HG02571 (cell line): ENCODE results near the gene PLEKHJ1.
"Not testable (repeated sequence)": the region's sequence is repeated elsewhere in the genome, so short reads cannot be mapped to it uniquely, and the experiment has no call there.

Experiments used
- ATAC-seq: cut with Tn5 transposase; IDR thresholded peaks from one replicate; pipeline ENCODE4 v1.9.1; 2021; ENCODE audit warnings: mild to moderate bottlenecking, moderate library complexity; ENCODE audit not compliant: unreplicated experiment

The PLEKHJ1 gene

DNA sequence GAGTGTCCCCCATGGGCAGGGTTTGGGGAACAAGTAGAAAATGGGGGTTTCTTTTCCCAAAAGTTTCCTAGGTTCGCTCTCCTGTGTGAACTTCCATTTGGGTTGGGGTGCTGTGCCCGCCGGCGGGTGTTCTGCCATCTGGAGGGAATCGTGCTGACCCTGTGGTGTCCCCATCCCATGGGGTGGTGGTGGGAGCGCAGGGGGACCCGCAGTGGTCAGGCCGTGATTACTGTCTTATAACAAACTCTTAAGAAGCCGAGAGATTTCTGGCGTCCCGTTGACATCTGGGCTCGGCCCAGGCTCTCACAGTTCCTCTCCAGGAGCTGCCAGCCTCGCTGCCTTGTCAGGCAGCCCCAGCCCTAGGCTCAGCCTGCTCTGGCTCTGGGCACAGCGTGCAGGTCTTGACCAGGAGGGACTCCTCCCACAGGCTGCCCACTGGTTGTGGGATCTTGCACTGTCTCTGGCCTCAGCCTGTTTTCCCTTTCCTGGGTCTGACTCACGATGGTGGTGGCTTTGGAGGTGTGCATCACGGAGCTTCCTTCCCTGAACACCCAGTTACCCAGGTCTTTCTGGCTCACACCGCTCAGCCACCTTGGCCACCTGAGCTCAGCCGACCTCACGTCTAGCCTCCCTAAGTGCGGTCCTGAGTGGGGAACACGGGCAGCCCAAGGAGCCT, 34.5 kb downstream of the PLEKHJ1 start:
- no peak for ATAC-seq

DNA sequence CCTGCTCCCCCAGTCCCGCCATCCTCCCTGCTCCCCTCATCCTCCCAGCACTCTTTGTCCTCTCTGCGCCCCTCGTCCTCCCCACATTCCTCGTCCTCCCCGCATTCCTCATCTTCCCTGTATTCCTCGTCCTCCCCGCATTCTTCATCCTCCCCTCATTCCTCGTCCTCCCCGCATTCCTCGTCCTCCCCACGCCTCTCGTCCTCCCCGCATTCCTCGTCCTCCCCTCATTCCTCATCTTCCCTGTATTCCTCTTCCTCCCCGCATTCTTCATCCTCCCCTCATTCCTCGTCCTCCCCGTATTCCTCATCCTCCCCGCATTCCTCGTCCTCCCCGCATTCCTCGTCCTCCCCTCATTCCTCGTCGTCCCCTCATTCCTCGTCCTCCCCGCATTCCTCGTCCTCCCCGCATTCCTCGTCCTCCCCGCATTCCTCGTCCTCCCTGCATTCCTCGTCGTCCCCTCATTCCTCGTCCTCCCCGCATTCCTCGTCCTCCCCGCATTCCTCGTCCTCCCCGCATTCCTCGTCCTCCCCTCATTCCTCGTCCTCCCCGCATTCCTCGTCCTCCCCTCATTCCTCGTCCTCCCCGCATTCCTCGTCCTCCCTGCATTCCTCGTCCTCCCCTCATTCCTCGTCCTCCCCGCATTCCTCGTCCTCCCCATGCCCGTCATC, 35.4 kb downstream of the PLEKHJ1 start:
- ATAC-seq = not testable (repeated sequence)

DNA sequence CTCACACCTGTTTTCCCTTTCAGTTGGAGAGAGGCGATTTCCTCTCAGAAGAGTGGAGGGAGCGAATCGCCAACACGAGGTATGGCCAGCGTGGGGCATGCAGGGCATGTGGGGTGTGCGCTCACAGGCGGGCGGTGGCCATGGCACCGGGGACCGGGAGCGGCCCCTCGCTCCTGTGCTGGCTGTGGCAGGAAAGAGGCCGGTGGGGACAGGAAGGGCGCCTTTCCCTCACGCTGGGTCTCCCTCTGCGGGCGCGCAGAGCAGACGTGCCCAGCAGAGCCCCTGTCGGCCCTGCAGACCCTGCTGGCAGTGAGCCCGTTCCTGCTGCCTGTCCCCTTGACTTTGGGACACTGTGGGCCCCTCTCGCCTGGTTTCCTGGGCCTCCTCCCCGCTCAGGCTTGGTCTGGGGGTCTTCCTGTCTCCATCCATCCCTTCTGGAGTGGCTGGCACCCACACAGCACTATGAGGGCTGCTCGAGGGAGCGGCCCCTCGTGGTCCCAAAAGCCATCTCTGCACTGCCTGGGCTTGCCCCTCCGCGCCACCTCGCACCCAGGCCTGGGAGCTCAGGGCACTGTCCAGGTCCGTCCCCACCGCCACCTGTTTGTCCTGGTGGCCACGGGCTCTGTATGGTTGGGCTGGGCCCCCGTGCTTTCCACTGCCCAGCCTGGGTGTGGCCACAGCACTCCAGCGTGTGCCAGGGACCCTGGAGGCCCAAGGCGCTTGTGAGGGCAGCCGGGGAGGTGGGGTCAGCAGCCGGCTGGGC, 36.1 kb downstream of the PLEKHJ1 start:
- no peak for ATAC-seq

DNA sequence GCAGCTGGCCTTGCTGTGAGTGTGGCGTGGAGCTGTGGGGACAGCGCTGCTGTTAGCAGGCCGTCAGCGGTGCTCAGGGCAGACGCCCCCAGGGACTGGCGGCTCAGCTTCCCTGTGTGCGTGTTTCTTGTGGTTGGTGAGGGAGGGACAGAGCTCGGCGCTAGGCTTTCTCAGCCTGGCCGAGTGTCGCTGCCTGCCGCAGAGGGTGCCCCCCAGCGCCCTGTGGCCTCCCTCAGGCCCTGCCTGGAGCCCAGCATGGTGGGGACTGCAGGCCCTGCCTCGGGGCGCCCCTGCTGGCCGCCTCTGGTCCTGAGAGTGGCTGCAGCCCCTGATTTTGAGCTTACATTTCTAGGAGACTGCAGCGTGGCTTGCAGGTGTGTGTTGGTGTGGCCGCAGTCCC, 36.9 kb downstream of the PLEKHJ1 start:
- no peak for ATAC-seq

DNA sequence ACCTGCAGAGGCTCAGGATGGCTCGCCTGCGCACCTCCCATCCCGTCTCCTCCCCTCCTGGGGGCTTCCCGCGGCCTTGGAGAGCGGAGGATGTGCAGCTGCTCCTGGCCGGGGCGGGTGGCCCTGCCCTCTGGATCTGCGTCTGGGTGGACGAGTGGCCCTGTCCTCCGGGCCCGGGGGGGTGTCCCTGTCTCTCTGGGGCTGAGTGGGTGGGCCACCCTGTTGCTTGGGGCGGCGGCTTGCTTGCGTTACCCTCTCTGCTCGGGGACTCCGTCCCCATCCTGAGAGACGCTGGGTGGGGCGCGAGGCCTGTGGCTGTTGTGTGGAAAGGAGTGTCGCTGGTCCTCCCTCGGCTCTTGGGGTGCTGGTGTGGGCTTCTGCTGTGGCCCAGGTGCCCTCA, 37.8 kb downstream of the PLEKHJ1 start:
- no peak for ATAC-seq

DNA sequence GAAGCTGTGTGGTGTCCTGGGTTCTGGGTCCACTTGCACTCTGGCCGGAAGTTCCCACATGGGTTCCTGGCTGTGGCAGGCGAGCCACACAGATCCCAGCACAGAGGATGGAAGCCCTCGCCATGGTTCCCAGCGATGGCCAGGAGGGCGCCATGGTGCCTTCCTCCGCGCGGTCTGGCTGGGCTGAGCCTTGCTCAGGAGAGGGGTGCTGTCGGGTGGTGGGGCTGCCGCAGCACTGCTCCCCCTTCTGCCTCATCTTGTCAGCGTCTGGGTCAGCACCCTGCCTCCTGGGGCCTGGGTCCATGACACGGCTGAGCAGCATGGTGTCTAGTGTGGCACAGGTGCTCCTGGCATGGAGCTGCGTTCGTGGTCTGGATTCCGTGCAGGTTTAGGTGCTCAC, 38.9 kb downstream of the PLEKHJ1 start:
- no peak for ATAC-seq

DNA sequence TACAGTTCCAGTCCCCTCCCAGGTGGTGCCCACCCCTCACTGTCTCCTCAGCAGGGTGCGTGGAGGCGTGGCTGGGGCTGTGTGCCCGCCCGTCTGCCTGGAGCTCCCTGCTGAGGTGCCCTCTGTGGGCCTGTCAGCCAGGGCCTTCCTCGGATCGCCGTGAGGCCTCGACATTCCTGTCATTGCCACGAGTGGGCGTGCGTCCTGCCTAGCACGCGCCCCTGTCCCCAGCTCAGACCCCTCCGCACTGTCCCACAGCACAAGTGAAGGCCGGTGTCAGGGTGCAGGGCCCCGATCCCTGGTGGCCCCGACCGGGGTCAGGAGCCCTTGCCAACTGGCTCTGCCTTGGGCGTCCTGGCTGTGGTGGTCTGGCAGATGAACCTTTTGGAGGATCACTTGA, 40.2 kb downstream of the PLEKHJ1 start:
- no peak for ATAC-seq

DNA sequence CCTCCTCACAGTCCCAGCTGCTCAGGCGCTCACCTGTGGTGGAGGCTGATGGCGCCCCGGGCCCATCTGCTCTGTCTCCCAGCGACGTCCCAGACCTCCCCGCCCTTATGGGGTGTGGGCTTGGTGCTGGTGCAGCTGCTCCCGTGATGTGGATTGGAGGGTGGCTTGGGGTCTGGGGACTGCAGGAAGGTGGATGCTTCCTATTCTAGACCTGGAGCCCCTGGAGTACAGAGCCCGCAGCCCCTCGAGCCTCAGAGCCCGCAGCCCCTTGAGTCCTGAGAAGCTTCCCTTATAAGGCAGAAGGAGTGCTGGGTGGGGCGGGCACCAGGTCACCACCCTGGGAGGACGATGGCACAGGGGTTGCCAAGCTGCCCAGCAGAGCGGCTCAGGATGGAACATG, 40.8 kb downstream of the PLEKHJ1 start:
- ATAC-seq = no peak

DNA sequence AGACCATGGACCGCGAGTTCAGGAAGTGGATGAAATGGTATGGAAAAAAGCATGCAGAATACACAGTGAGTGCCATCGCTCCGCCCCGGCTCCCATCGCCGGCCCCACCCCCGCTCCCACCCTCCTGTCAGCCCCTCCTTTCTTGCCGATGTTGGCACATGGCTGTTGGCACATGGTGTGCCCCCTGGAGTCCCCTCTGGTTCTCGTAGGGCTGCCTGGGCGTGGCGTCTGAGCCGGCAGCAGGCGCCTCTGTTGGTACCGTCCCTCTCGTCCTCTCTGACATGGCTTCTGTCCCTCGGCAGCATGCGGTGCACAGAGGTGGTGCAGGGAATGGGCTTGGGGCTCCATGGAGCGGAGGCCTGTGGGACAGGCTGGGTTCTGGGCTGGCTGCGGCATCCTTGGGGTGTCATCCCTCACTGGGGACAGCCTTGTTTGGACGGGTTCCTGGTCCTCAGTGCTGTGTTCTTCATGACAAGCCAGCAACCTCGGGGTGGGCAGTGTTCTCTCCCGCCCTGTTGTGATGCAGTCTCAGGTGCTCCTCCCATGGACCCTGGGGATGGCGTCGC, 41.5 kb downstream of the PLEKHJ1 start:
- ATAC-seq = no peak

DNA sequence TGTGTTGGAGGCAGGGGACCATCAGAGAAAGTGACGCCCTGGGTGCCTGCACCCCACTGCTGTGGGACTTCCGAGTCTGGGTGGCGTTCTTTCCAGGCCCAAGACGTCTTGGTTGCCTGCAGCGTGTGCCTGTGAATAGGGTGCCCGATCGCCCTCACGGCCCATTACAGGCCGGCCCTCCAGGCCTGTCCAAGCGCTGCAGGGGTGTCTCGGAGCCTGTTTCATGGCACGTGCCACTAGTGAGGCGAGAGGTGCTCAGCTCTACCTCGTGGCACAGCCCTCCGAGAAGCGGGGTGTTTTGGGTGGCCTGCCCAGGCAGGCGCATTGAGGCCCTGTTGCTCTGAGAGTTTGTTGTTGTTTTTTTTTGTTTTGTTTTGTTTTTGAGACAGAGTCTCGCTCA, 42.3 kb downstream of the PLEKHJ1 start:
- ATAC-seq = no peak

DNA sequence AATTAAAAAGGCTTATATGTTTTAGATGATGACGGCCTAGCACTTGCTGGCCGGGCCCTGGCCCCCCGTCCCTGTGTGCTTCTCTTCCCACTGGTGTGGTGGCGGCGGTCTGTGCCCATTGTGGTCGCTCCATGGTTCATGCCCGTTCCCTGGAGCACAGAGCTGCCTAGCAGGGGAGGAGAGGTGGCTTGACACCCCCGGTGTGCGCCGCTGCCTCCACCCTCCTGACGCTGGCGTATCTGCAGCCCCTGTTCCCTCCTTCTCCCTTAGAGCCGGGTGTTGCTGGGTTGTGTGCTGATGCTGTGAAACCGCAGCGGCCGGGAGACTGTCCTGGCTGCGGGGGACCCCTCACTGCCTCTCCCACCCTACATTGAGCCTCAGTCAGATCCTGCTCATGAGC, 43.3 kb downstream of the PLEKHJ1 start:
- ATAC-seq = no peak

DNA sequence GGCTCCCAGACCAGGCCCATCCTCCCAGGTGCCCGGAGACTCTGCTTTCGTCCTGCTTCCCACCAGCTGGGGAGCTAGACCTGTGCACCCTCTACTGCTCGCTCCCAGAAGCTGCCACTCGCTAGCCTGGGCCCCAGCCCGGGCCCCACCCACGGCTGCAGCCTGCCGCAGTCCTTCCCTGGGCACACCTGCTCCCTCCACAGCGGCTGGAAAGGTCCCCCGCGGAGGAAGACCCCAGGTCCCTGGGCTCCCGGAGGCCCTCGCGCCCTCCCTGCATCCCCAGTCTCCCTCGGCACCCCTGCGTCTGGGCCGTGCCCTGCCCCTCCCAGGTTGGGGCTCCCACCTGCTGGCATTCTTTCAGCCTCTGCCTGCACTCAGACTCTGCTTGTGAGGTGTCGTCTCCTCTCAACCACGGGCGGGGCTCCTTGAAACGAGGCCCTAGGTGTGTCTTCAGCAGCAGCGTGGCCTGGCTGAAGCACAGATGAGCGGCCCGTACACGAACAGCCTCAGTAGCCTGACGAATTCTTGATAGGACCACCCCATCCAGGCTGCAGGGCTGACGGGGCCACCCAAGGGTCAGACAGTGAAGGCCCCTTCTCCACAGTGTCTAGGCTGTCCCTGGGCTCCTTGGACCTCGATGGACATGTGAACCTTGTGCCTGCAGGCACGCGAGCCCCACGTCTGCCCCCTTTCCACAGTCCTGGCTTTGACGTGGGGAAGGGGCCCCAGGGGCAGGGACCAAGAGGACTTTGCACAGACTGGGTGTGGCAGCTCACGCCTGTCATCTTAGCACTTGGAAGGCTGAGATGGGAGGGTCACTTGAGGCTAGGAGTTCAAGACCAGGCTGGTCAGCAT, 44.4 kb downstream of the PLEKHJ1 start:
- ATAC-seq = no peak

DNA sequence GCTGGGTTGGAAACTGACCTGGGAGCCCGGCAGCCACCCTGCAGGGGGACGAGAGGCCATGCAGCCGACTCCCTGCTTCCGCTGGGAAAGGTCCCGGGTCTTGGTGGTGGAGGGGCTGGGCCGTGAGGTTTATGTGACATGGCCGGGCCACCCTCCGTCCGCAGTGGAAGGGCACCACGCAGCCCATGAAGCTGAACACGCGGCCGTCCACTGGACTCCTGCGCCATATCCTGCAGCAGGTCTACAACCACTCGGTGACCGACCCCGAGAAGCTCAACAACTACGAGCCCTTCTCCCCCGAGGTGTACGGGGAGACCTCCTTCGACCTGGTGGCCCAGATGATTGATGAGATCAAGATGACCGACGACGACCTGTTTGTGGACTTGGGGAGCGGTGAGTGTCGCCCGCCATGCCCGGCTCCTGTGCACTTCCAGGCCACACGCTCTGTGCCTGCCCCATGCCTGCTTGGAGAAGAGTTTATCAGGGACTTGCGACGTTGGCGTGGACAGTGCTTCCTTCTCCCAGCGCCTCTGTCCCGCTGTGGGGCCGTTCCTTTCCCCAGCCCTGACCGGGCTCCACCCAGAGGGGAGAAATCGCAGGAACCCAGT, 45.2 kb downstream of the PLEKHJ1 start:
- ATAC-seq = no peak

DNA sequence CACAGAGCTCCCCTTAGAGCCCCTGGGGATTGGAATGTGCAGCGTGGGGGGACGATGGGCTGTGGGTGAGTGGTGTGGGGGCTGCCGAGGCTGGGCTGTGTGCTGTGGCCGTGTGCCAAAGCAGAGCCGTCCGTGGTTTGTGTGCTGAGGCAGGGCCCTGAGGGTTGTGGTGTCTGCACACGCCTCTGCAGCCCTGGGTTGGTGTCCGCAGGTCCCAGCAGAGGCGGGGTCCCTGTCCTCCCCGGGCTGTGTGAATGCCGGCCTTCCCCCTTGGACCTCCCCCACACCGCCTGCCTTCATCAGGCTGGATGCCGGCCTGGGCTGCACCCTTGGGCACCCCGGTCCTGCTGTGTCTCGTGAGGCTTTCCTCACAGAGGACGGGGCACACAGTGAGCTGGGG, 46.2 kb downstream of the PLEKHJ1 start:
- ATAC-seq = no peak

DNA sequence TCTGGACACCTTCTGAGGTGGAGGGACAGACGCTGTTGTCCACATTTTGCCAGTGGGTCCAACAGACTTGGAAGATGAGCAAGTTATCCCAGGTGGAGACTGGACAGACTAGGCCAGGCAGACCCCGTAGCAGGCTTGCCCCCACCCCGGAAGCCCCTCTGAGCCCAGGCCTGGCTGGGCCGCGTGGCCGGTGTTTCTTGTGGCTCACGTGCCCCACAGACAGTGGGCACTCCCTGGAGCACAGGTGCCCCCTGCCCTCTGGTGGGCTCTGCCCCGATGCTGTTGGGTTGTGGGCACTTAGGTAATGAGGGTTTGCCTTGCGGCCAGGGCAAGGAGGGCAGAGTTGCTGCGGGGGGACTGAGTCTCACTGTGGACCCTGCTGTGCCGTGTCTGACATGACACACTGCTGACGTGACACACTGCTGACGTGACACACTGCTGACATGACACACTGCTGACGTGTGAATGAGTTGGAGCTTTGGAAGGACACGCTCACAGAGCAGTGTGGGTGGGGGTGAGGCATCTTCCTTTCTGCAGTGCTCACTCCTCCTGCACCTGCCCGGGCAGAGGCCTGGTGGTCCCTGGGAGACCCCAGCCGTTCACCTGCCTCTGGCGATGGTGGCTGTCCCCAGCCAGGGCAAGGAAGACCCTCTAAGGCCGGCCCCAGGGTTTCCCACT, 47.3 kb downstream of the PLEKHJ1 start:
- ATAC-seq = no peak

DNA sequence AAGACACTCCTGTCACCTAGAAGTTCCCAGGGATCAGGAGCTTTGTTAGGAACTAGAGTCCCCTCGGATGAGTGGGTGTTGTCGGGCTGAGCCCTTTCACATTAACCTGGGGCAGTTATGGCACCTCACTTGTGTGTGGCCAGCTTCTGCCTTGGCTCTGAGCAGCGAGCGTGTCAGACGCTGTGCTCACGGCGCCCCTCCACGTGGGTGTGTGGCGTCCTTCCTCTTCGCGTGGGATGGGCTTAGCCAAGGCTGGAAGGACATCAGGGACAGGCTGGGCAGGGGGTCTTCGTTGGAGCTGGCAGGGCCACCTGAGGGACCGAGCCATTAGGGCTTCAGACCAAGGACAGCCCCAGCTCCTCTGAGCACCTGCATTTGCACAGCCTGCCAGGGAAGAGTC, 49.0 kb downstream of the PLEKHJ1 start:
- ATAC-seq = no peak

DNA sequence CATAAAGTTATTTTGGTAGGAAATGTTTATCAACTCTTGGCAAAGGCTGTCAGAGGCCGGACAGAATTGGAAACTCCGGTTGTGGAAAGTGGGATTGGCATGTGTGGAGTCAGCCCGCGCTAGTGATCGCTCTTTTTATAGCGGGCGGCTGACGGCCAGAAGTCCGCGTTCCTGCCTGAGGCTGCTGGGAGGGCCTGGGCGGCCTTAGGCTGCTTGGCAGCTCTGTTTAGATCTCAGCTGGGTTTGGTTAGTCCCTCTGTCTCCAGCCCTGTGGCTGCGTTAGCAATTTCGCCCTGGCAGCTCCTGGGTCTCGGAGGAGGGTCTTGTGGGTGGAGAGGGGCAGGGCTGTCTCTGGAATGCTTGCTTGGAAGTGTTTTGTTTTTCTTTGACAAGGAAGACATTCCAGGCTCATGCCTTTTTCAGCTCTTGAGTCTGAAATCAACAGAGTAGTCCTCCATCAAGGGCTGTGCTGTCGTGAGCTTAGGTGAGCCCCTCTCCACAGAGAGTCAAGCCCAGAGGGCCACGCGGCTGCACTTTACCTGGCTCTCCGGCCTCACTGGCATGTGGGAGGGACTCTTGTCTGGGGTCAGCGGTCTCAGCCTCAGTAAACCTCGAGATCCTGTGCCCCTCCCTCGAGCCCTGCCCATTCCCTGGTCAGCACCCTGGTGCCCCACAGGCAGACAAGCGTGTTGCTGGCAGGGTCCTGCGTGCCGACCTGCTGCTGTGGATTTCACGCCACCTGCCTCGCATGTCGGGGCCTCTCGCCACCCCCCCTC, 49.9 kb downstream of the PLEKHJ1 start:
- ATAC-seq = no peak

DNA sequence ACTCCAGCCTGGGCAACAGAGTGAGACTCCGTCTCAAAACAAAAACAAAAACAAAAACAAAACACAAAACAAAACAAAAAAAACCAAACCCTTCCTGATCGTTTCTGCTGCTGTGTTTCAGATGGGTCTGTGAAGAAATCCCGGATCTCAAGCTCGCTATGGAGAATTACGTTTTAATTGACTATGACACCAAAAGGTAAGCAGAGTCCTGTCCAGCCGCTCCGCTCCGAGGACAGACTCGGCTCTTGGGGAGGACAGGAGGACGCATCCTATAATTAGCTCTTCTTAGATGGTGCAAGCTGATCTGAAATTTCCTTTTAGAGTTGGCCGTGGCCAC, 50.4 kb downstream of the PLEKHJ1 start:
- ATAC-seq = no peak

DNA sequence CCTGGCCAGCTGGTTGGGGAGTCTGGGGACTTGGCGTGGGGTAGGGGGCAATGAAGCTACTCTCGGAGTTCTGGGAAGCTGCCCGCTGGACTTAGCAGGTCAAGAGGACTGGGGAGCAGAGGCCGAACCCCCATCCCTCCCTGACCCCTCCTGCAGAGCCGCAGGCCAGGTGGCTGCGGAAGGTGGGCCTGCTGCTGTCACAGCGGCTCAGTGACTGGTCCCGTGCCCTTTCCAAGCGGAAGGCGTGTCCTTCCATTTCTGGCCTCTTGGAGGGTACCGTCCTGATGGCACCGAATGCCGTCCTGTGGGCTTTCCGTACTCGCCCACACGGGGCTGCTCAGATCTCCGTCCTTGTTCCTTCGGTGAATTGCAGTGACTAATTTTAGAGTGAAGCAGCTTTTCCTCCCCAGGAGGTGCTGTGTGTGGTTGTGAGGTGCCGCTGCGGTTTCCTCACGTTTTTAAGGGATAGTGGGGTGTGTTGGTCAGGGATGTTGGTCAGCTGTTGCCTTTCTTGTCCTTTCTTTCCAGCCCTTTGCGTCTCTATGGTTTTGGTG, 51.6 kb downstream of the PLEKHJ1 start:
- no peak for ATAC-seq
